Measurements from ENCODE around the gene SLC16A11. TPM values are rescaled to one million over a fixed set of nuclear protein-coding genes. Genes with fewer than 3 reads are reported as not detected.

SLC16A11 gene
- total and polyA plus RNA-seq, 2 donors (not counting 1 experiment from before 2014, with no cell fraction given), result 0.17 TPM; not detected in 1

Other genes with a start within 250 kb of the SLC16A11 start
- not detected in 2 replicates for gene TEKT1, start 212.4 kb downstream of the SLC16A11 start, total RNA-seq
- gene TEKT1, start 212.4 kb downstream of the SLC16A11 start, polyA plus RNA-seq, result not detected in 2 replicates
- 0.17 and 0.26 TPM in 2 replicates for gene ALOX12, start 48.0 kb downstream of the SLC16A11 start, total RNA-seq
- gene ALOX12, start 48.0 kb downstream of the SLC16A11 start, polyA plus RNA-seq, result 0.02 and 0.06 TPM in 2 replicates
- 27.2 and 64.6 TPM in 2 replicates for gene RNASEK, start 31.5 kb downstream of the SLC16A11 start, total RNA-seq
- gene RNASEK, start 31.5 kb downstream of the SLC16A11 start, polyA plus RNA-seq, result 201 and 232 TPM in 2 replicates
- under 0.01 and 0.50 TPM in 2 replicates for gene BCL6B, start 21.0 kb downstream of the SLC16A11 start, total RNA-seq
- gene BCL6B, start 21.0 kb downstream of the SLC16A11 start, polyA plus RNA-seq, result 0.02 and 0.07 TPM in 2 replicates
- 0.26 and 1.3 TPM in 2 replicates for gene SLC16A13, start 8.1 kb downstream of the SLC16A11 start, total RNA-seq
- 1.4 and 1.6 TPM in 2 replicates for gene SLC16A13, start 8.1 kb downstream of the SLC16A11 start, polyA plus RNA-seq
- gene CLEC10A, start 36.2 kb upstream of the SLC16A11 start, total RNA-seq, result not detected in 2 replicates
- not detected in 2 replicates for gene CLEC10A, start 36.2 kb upstream of the SLC16A11 start, polyA plus RNA-seq
- gene ASGR2, start 70.7 kb upstream of the SLC16A11 start, total RNA-seq, result not detected in 2 replicates
- gene ASGR2, start 70.7 kb upstream of the SLC16A11 start, polyA plus RNA-seq, result not detected in 2 replicates
- gene ASGR1, start 135.3 kb upstream of the SLC16A11 start, total RNA-seq, result 0.66 and 0.77 TPM in 2 replicates
- 0.14 and 0.19 TPM in 2 replicates for gene ASGR1, start 135.3 kb upstream of the SLC16A11 start, polyA plus RNA-seq
- gene DLG4, start 175.7 kb upstream of the SLC16A11 start, total RNA-seq, result 12.6 and 22.0 TPM in 2 replicates
- gene DLG4, start 175.7 kb upstream of the SLC16A11 start, polyA plus RNA-seq, result 11.3 and 14.2 TPM in 2 replicates
- gene ACADVL, start 175.8 kb upstream of the SLC16A11 start, total RNA-seq, result 185 and 313 TPM in 2 replicates
- 129 and 143 TPM in 2 replicates for gene ACADVL, start 175.8 kb upstream of the SLC16A11 start, polyA plus RNA-seq
- gene DVL2, start 190.4 kb upstream of the SLC16A11 start, total RNA-seq, result 91.8 and 95.8 TPM in 2 replicates
- 8.1 and 8.6 TPM in 2 replicates for gene DVL2, start 190.4 kb upstream of the SLC16A11 start, polyA plus RNA-seq
- gene PHF23, start 195.4 kb upstream of the SLC16A11 start, total RNA-seq, result 41.6 and 45.4 TPM in 2 replicates
- 46.6 and 48.7 TPM in 2 replicates for gene PHF23, start 195.4 kb upstream of the SLC16A11 start, polyA plus RNA-seq
- gene GABARAP, start 198.4 kb upstream of the SLC16A11 start, total RNA-seq, result 173 and 224 TPM in 2 replicates
- 978 and 1,154 TPM in 2 replicates for gene GABARAP, start 198.4 kb upstream of the SLC16A11 start, polyA plus RNA-seq
- 23.1 and 40.5 TPM in 2 replicates for gene CTDNEP1, start 207.6 kb upstream of the SLC16A11 start, total RNA-seq
- 134 and 149 TPM in 2 replicates for gene CTDNEP1, start 207.6 kb upstream of the SLC16A11 start, polyA plus RNA-seq
- 31.3 and 33.2 TPM in 2 replicates for gene ELP5, start 208.1 kb upstream of the SLC16A11 start, total RNA-seq
- gene ELP5, start 208.1 kb upstream of the SLC16A11 start, polyA plus RNA-seq, result 22.6 and 52.2 TPM in 2 replicates
- 2.6 and 17.2 TPM in 2 replicates for gene CLDN7, start 218.4 kb upstream of the SLC16A11 start, total RNA-seq
- 1.0 and 2.3 TPM in 2 replicates for gene CLDN7, start 218.4 kb upstream of the SLC16A11 start, polyA plus RNA-seq
- gene SLC2A4, start 237.6 kb upstream of the SLC16A11 start, total RNA-seq, result under 0.01 TPM in 2 replicates
- 0.09 and 0.19 TPM in 2 replicates for gene SLC2A4, start 237.6 kb upstream of the SLC16A11 start, polyA plus RNA-seq

Data from fibroblast of lung (primary cell).